Measurements from ENCODE around the gene CCL3.

DNA sequence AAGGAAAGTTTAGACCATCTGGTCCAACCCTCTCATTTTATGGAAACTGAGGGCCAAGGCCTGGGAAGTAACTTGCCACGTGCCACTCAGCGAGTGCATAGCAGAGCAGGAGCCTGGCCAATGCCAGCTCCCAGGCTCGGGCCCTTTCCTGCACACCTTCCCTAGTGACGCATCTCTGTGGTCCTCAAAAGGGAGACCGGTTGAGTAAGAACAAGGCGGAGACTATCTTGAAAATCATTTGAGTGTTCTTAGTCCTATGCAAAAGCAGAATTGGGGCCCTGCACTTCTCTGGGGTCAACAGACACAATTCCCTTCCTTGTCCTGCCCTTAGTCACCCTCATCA is 16.5 kb upstream of the CCL3 start:
- TF ChIP-seq, protein P1, sequence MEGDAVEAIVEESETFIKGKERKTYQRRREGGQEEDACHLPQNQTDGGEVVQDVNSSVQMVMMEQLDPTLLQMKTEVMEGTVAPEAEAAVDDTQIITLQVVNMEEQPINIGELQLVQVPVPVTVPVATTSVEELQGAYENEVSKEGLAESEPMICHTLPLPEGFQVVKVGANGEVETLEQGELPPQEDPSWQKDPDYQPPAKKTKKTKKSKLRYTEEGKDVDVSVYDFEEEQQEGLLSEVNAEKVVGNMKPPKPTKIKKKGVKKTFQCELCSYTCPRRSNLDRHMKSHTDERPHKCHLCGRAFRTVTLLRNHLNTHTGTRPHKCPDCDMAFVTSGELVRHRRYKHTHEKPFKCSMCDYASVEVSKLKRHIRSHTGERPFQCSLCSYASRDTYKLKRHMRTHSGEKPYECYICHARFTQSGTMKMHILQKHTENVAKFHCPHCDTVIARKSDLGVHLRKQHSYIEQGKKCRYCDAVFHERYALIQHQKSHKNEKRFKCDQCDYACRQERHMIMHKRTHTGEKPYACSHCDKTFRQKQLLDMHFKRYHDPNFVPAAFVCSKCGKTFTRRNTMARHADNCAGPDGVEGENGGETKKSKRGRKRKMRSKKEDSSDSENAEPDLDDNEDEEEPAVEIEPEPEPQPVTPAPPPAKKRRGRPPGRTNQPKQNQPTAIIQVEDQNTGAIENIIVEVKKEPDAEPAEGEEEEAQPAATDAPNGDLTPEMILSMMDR (optimal IDR thresholded peaks at IDR 0.05 in 1 of 3, IDR thresholded peaks at IDR 0.05 in 1 of 3, conservative IDR thresholded peaks at IDR 0.05 in 1 of 3; ENCODE audit: extremely low read depth in 1 of 3, insufficient read depth in 2 of 3, low read length in 3 of 3), result no peak
- TF ChIP-seq EZH2 (IDR thresholded peaks at IDR 0.05; ENCODE audit: low read length), result no peak

Measured in keratinocyte (primary cell).